GM12878 (cell line): ENCODE measurements around the gene RERE.

Experiments used
- FOXM1 ChIP-seq: IDR thresholded peaks from 2 replicates; pipeline ENCODE4 v1.6.1; 2012; ENCODE audit warnings: low read depth, mild to moderate bottlenecking, inconsistent platforms, low read length, moderate library complexity
- GABPA ChIP-seq: IDR thresholded peaks from 2 replicates; pipeline ENCODE4 v1.6.1; 2014; ENCODE audit warnings: antibody characterized with exemption, low read depth, mild to moderate bottlenecking, inconsistent platforms
- MYC ChIP-seq: IDR thresholded peaks from 2 replicates; pipeline ENCODE4 v1.6.1; 2011; ENCODE audit warnings: mild to moderate bottlenecking, low read length, moderate library complexity, inconsistent platforms; ENCODE audit not compliant: insufficient read depth, insufficient replicate concordance, insufficient read length, severe bottlenecking
- SIN3A ChIP-seq: IDR thresholded peaks from 2 replicates; pipeline ENCODE4 v1.6.1; 2012; ENCODE audit warnings: low read depth, low read length, improper control_type of control experiment
- SUPT20H ChIP-seq: IDR thresholded peaks from 2 replicates; pipeline ENCODE4 v1.6.1; 2011; ENCODE audit warnings: low read depth, mild to moderate bottlenecking, low read length, moderate library complexity, borderline replicate concordance; ENCODE audit not compliant: control insufficient read depth
- ZNF207 ChIP-seq: fragments of 450-650 bp; IDR thresholded peaks from 2 replicates; pipeline ENCODE4 v1.6.1; 2014; ENCODE audit warnings: antibody characterized with exemption, mild to moderate bottlenecking, borderline replicate concordance
- ZNF24 ChIP-seq: fragments of 450-650 bp; IDR thresholded peaks from 2 replicates; pipeline ENCODE4 v1.6.1; 2017; ENCODE audit warnings: antibody characterized with exemption, mild to moderate bottlenecking
- TF ChIP-seq, protein P1 (sequence below), 3 experiments: IDR thresholded peaks in 2 of 3; conservative IDR thresholded peaks in 1 of 3; 2 replicates each; pipeline ENCODE4 v1.5.1; 2011; ENCODE audit warnings: low read depth in 3 of 3, low read length in 3 of 3, mild to moderate bottlenecking in 3 of 3, control low read depth in 2 of 3, moderate library complexity in 2 of 3, inconsistent platforms in 1 of 3, mixed read lengths in 1 of 3; ENCODE audit not compliant: control insufficient read depth in 2 of 3, insufficient read depth in 1 of 3; ENCODE audit errors: extremely low read depth in 1 of 3

DNA sequence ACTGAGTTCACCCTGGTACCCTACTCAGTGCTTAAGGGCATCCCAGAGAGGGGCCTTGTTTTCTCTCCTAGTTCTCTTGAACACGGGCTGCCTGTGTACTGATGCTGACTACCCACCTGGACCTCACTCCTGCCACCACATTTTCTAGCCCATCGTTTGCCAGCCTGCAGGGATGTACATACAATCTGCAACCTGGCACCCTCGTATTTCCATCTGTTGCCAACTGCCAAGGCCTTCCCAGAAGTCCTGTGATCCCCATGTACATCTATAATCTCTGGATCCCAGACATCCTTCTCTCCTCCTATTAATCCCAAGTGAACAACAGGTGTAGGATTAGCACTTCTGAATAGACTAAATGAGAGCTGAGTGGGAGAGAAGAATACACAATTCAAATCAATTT is 287.5 kb downstream of the RERE start:
- TF ChIP-seq, protein P1, sequence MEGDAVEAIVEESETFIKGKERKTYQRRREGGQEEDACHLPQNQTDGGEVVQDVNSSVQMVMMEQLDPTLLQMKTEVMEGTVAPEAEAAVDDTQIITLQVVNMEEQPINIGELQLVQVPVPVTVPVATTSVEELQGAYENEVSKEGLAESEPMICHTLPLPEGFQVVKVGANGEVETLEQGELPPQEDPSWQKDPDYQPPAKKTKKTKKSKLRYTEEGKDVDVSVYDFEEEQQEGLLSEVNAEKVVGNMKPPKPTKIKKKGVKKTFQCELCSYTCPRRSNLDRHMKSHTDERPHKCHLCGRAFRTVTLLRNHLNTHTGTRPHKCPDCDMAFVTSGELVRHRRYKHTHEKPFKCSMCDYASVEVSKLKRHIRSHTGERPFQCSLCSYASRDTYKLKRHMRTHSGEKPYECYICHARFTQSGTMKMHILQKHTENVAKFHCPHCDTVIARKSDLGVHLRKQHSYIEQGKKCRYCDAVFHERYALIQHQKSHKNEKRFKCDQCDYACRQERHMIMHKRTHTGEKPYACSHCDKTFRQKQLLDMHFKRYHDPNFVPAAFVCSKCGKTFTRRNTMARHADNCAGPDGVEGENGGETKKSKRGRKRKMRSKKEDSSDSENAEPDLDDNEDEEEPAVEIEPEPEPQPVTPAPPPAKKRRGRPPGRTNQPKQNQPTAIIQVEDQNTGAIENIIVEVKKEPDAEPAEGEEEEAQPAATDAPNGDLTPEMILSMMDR (IDR thresholded peaks at IDR 0.05 in 2 of 3, conservative IDR thresholded peaks at IDR 0.05 in 1 of 3; ENCODE audit: control insufficient read depth in 2 of 3, extremely low read depth in 1 of 3, insufficient read depth in 1 of 3, low read depth in 3 of 3, low read length in 3 of 3) = no peak
- TF ChIP-seq ZNF207 (no peak), SUPT20H (no peak), GABPA (no peak), MYC (no peak), SIN3A (no peak), FOXM1 (no peak), ZNF24 (no peak)
